Non-pigmented ciliary epithelial cell (primary cell): ENCODE results near the gene PAM16.
"Not testable (repeated sequence)": the region's sequence is repeated elsewhere in the genome, so short reads cannot be mapped to it uniquely, and the experiment has no call there.

Experiments
- DNase-seq: peaks from one replicate; pipeline ENCODE4 v3.0.0-alpha.2; 2010; ENCODE audit warnings: low read depth

Gene PAM16

DNA sequence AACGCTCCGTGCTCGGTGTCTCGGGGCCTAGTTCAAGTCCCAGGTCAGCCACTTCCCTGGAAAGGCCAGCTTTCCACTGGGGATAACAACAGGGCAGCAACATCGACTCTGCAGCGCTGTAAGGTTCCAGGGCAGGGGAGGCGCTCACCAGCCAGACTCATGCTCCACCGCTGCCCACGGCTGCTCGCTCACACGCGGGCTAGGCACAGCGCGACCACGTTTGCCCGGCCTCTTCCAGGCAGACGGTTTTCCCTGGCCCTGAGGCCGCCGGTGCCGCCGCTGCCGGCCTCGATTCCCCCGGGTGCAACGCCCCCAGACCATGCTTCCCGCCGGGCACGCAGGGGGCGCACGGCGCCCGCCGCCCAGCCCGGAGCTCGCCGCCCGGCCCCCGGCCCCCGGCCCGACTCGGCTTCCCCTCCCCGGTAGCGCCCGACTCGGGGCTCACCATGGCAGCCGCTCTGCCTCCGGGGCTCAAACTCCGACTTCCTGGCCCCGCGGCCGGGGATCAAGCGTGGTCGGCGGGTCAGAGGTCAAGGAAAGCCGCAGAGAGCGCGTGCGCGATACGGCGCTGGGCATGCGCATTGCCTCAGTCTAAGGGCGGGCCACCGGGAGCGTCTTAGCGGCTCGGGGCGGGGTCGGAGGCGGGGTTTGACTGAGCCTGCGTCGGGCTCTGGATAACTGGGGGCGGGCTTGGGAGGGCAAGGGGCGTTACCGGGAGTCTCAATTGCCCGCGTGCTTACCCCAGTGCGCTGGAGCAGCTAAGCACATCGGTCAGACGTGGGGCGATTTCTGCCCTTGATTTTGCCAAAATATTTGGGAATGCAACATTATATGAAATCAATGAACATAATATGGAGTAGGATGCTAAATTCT lies at the start of gene PAM16:
Gene PAM16 (minus strand): TSS at position 535 of the 873 bp plus-strand sequence. CDS start 87 bp downstream, at position 448.
- no peak for DNase-seq

DNA sequence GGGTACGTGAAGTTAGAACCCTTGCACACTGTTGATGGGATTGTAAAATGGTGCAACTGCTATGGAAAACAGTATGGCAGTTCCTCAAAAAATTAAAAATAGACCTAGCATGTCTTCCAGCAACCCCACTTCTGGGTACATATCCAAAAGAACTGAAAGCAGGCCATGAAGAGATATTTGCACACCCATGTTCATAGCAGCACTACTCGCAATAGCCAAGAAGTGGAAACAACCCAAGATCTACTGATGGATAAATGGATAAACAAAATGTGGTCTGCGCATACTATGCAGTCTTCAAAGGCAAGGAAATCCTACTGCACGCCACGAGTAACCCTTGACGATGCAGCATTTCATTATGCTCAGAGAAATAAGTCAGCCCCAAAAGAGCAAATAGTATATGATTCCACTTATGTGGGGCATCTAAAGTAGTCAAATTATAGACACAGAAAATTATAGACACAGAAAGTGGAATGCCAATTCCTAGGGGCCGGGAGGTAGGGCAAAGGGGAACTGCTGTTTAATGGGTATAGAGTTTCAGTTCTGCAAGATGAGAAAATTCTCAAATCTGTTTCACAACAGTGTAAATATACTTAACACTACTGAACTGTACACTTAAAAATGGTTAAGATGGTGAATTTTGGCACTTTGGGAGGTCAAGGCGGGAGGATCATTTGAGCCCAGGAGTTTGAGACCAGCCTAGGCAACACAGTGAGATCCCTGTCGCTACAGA lies 48.0 kb upstream of the PAM16 start:
- DNase-seq, result no peak

DNA sequence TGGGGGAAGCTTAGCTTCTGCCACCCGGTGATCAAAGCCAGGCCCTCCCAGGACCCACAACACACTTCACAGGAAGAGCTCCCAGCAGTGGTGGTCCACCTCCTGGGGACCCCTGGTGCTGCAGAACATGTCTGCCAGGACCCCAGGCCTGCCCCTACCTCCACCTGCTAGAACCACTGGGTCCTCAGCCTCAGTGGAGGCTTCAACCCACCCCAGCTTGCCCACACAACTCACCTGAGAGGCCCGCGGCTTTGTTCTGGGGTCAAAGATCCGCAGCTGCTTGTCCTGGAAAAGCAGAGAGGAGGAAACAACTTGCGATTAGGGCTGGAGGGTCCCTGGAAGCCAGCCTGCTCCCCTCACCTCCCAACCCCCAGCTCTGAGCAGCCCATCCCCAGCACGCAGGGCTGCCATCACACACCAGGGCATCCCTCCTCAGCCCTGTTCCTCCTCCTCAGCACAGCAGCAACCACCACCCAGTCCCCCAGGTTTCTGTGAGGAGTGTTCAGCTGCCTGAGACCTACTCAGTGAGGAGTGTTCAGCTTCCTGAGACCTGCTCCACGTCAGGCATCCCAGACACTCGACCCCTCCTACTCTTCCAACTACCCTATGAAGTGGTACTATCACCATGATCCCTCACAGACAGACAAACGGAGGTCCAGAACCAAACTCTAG lies 44.1 kb upstream of the PAM16 start:
- DNase-seq, result no peak

DNA sequence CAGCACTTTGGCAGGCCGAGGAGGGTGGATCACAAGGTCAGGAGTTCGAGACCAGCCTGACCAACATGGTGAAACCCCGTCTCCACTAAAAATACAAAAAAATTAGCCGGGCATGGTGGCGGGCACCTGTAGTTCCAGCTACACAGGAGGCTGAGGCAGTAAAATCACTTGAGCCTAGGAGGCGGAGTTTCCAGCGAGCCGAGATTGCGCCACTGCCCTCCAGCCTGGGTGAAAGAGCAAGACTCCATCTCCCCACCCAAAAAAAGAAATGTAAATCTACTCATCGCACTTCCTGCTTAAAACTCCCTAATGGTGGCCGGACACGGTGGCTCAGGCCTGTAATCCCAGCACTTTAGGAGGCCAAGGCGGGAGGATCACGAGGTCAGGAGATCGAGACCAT lies 42.7 kb upstream of the PAM16 start:
- DNase-seq, result not testable (repeated sequence)

DNA sequence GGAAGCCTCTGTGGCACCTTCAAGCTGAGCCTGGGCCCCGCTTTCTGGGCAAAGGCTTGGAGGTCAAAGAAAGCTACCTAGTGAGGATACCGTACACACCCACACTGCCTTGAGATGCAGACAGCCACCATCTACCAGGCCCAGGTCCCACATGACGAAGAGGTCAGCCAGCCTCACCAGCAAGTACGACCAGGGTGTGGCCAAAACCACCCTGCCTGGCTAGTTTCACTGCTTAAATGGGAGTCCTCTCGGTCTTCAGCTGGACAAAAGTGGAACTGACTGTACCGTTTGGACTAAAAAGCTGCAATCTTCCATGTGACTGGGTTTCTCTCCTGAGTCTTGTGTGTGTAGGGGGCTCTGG lies 42.1 kb upstream of the PAM16 start:
- no peak for DNase-seq

DNA sequence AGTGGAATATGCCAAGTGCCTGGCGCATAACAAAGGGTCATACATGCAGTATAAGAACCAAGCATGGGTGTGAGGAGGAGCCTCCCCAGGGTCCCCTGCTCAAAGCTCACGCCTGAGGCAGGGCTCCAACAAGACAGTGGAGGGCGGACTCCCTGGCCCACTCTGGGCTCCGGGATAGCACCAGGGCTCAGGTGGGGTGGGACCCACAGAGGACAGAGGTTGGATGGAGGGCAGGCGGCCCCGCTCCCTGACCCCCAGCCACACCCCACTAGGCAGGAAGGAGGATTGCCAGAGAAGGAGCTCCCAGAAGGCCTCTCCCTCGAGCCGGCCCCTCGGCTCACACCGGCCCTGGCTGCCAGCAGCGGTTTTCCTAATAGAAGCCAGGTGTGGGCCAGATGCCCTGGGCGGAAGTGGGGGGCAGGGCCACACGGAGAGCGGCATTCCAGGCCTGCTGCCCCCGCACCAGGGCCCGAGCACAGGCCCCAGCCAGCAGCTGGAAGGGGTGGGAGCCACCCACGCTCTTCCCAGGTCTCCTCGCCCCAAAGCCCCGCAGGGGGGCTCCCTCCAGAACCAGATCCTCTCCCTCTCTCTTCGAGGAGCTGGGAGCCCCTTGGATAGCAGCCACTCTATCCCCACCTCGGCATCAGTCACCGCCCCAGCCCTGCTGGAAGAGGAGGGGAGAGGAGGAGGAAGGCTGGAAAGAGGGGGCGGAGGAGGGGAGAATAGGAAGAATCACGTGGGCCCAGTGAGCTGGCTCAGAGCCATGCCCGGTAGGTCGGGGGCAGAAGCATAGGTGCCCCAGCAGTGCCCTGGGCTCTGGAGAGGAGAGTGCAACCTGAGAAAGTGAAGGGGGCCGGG lies 41.5 kb upstream of the PAM16 start:
- DNase-seq, result no peak

DNA sequence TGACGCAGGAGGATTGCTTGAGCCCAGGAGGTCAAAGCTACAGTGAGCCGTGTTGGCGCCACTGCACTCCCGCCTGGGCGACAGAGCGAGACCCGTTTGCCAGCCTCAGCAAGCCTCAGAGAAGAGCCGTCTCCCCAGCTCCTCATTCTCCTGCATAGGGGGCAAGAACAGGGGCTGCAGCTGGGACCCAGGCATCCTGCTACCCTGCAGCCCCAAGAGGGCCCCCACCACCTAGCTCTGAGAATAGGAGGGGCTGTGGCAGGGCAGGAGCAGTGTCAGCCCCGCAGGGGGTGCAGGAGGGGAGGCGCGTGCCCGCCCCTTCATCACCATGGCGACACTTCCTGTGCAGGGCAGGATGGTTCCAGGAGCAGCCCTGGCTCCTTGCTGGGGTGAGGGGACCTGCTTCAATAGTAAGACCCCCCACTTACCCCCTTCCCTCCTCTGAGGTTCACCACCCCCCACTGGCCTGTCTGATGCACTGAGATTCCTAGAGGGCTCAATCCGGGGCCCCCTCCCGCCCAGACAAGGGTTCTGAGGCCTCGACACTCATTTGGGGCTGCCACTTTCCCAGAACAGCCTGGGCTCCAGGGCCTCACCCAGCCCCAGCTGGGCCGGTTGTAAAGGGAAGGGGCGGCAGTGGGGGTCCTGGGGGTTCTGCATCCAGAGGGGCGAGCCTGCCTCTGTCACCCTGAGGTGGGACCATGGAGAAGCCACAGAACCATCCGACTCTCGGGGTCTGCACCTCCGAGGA lies 40.7 kb upstream of the PAM16 start:
- no peak for DNase-seq

DNA sequence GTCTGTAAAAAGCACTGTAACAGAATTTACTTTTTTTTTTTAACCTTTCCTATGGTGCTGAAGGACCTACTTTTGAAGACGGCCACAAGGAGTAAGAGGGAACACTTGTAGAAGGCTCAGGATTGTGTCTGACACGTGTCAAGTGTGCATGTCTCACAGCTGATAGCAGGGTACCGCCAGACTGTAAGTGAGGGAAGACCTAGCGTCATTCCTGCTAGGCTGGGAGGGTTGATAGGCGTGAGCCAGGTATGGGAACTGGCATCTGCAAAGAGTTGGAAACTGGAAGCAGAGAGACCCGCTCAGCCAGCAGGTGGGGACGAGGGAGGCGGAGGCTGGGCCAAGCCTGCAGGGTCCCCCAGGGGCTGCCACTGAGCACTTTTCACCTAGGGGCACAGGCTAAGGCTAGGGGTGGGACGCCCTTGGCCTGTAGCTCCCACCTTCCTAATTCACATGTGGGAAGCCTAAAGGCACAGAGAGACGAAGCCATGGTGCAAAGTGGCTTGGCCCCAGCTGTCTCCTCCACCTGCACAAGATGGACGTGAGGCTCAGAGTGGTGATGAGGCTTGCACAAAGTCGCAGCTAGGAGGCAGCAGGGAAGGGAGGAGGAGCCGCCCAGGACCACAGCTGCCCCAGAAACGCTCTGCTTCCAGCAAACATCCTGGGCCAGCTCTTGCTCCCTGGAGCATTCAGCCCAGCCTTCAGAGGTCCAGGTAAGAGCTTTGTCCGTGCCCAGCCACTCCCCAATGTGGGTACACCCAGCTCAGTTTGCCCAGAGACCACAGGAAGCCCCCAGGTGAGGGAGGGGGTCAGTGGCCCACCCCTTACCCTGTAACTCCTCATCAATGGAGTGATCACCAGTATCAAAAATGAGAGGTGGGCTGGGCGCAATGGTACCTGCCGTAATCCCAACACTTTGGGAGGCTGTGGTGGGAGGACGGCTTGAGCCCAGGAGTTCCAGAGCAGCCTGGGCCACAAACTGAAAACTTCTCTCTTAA lies 39.4 kb upstream of the PAM16 start:
- DNase-seq, result no peak

DNA sequence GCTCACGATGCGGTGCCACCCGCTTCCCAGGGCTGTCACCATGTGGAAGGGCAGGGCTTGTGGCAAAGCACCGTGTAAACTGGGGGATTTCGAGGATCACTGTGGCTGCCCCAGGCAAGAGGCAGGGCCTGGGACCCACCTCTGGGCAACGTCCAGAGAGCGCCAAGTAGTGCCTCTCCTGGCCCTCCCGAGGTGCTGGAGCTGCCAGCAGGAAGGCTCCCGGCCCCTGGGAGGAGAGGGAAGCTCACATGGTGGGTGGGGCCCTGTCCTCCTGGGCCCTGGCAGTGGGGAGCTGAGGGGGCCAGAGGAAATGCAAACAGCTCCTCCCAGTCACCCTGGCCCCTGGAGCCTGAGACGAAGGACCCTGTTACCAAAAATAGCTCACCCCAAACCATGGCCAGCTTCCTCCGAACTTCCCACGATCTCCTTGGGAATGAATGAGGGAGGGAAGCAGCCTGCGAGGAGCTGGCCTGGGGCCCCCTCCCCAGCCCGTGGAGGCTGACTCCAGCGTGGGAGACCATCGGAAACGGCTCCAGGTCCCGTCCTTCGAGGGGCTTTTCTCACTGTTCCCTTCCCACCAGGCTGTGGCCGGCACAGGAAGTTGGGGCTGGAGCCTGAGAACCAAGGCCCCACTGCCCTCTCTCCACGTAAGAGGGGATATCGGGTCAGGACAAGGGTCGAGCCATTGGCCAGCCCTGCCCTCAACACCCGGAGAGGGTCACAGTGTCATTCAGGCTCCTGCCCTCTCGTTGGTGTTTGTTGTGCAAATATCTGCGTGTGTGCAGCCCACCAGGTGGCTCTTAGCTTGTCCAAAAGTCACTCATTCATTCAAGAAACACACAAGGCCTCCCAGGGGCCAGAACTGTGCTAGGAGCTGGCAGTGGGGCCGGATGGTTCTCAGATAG lies 38.2 kb upstream of the PAM16 start:
- DNase-seq, result no peak

DNA sequence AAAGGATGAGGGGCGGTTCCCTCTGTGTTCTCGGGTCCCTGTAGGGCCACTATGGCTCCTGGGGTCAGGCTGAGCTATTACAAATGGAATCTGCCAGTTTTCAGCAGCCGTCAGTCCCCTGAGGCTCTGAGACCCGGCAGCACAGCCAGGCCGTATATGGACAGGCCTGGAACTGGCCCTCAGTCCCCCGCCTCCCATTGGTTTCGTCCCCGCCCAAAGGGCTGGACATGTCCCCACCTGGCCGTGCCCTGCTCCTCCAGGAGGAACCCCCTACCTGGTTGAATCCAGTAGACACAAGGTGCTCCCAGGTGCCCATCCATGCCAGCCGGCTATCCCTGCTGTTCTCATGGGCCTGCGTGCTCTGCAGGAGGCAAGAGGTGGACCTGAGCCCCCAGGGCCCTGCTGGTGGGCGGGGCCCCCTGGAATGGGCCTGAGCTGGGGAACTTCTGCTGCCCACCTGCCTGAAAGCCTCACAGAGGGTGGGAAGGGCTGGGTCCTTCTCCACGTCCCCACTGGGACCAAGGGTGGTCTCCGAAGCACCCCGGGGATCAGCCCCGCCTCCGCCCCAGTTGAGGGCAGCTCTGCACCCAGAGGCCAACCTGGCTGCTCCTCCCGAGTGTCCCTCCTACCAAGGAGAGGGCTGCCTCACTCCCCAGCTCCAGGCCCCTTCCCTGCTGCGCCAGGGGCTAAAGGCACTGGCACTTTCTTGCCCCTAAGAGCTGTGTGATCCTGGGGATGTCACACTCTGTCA lies 37.3 kb upstream of the PAM16 start:
- DNase-seq, result no peak

DNA sequence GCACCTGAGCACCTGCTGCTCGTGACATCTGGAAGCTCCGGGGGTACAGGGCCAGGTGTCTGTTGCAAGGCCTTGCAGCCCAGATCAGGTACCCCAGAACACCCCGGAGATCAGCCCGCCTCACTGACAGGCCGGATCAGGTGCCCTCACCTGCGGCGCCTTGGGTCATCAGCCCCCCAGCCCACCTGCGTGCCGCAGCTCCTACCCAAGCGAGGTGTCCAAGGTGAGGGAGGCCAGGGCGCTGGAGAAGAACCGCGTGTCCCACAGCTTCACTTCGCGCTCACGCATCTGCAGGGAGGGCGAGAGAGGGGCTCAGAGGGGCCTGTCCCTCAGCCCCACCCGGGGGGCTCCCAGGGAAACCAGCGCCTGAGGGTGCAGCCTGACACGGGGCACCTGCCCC lies 36.7 kb upstream of the PAM16 start:
- no peak for DNase-seq

DNA sequence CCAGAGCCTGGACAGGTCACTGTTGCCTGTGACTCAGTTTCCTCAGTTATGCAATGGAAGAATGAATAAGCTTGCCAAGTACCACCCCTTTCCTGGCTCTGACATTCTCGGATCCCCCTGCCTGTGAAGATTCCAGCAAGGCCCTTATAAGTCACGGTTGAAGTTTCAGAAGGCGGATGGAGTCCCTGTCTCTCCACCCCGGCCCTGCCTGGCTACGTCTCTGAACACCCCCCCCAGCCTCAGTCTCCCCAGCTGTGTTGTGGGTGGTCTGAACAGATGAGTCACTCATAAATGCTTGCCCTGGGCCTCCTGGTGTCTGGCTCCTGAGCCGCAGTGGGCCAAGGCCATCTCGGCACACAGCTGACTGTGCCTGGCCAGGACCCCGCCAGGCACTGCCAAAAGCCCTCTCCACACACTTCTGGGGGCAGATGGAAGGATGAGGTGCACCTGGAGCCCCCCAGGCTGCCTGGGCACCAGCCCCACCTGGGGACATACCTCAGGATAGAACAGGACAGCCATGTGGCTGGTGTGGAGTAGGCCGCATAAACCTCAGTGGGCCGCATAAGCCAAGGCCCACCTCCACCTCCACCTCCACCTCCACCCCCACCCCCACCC lies 35.9 kb upstream of the PAM16 start:
- DNase-seq, result no peak

DNA sequence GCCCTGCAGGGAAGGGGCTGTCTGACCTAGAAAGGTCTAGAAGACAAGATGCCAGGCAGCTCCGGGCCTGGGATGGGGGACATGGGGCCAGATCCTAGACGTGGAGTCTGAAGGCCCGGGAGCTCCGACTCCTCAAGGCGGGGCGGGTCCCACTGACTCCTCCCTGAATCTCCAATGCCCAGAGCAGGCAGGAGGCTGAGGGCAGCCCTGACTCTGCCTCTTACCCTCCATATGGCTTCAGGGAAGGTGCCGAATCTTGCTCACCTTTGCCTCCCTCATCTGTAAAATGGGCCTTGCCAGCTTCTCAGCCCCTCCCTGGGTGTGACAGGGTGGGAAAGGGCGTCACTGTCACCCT lies 35.3 kb upstream of the PAM16 start:
- DNase-seq, result no peak

DNA sequence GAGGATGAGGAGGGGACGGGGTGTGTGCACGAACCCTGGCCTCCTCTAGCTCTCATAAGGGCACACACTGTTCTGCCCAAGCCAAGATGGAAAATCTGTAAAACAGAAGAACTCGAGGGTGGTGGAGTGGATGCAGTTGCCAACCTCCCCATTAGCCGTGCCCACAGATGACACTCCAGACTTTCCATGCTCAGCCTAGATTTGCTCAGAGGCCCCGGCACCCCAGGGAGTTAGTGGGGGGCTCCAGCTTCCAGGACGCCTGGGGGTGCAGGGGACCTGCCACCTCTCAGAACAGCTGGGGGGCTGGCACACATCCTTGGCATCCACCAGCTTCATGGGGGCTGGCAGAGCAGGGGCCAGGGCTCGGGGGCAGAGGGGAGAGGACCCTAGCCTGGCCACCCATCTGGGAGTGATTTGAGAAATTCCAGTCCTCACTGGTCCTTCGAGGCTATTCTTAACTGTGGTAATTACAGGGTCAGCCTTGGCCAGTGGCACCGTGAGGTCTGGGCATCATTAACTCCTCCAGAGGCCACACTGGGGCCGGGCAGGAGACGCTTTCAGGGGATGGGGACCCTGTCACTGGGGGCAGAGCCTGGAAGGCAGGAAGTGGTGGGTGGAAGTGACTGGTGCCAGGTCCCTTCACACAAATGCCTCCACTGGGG lies 34.8 kb upstream of the PAM16 start:
- DNase-seq, result no peak

DNA sequence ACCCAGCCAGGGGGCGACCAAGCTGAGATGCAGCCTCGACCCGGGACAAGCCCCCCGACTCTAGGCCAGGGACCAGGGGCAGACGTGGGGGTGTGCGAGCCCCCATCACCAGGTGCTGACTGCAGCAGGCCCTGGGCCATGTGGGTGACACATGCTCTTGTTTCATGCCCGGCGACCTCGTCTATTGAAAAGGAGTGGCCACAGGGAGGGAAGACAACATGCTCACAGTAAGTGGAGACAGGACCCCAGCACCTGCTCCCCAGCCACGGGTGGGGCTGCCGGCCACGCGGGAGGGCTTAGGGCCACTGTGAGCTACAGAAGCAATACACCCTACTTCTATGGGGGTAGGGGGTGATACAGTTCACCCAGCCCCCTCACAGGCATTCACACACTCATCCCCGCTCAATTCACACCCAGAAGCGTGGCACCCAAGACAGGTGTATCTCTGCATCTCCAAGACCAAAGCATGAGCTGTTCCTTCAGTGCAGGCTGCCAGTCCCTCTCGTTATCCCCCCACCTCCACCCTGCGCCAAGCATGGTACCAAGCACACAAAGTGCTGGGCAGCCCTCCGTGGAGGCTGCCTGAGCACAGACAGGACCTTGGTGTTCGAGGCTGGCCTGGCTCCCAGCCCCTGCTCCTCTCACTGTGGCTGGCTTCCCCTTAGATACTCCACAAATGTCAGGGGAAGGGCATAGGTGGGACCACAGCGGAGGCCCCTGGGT lies 34.1 kb upstream of the PAM16 start:
- DNase-seq, result no peak

DNA sequence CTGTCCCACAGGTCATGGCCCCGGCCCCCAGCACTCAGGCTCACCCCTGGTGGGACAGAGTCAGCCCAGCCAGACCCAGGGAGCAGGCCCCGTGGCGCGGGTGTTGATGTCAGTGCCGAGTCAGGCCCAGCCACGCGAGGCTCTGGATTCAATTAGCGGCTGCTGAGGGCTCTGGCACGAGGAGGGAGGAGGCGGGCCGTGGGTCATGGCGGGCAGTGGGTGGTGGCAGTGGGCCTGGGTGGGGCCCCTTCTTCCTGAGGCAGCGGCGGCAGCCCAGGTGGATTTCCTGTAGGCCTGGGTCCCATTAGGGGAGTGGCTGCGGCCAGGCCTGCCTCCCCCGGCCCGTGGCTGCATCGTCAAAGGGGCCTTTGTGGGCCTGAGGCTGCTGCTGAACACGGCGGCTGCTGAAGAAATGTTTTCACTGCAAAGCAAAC lies 33.4 kb upstream of the PAM16 start:
- DNase-seq, result no peak
